MM.1S (cell line): ENCODE data around the gene MESD.

Experiments used
- DNase-seq: peaks from one replicate; pipeline ENCODE4 v3.0.0-alpha.2; 2015
- H2AFZ ChIP-seq: fragments of 300-600 bp; sonication (generic); 2 replicates; pipeline ENCODE4 v1.6.0; 2016; ENCODE audit warnings: antibody characterized with exemption, low read length
- H3F3A ChIP-seq: fragments of 300-600 bp; sonication (generic); 2 replicates; pipeline ENCODE4 v1.6.1; 2016; ENCODE audit warnings: mild to moderate bottlenecking, antibody characterized with exemption, low read length, moderate library complexity, mixed read lengths; ENCODE audit not compliant: insufficient read depth
- H3K27ac ChIP-seq: fragments of 300-600 bp; sonication (generic); 2 replicates; pipeline ENCODE4 v1.5.1; 2016; ENCODE audit warnings: mild to moderate bottlenecking, low read length
- H3K27me3 ChIP-seq: fragments of 300-600 bp; sonication (generic); replicated peaks from 2 replicates; pipeline ENCODE4 v1.6.0; 2016; ENCODE audit warnings: low read length; ENCODE audit not compliant: insufficient read depth
- H3K36me3 ChIP-seq: fragments of 300-600 bp; sonication (generic); replicated peaks from 2 replicates; pipeline ENCODE4 v1.6.1; 2016; ENCODE audit warnings: mild to moderate bottlenecking, low read length, mixed read lengths; ENCODE audit not compliant: insufficient read depth
- H3K4me1 ChIP-seq: fragments of 300-600 bp; sonication (generic); 2 replicates; pipeline ENCODE4 v1.6.1; 2016; ENCODE audit warnings: low read length, mixed read lengths
- H3K4me2 ChIP-seq: fragments of 300-600 bp; sonication (generic); 2 replicates; pipeline ENCODE4 v1.6.0; 2016; ENCODE audit warnings: low read depth, low read length
- H3K4me3 ChIP-seq: fragments of 300-600 bp; sonication (generic); 2 replicates; pipeline ENCODE4 v1.5.1; 2016; ENCODE audit warnings: low read length, mixed read lengths
- H3K79me2 ChIP-seq: fragments of 300-600 bp; sonication (generic); 2 replicates; pipeline ENCODE4 v1.6.1; 2016; ENCODE audit warnings: mixed run types, low read length, mixed read lengths
- H3K9ac ChIP-seq: fragments of 300-600 bp; sonication (generic); 2 replicates; pipeline ENCODE4 v1.6.1; 2016; ENCODE audit warnings: low read length, mixed read lengths
- H3K9me2 ChIP-seq: fragments of 300-600 bp; sonication (generic); replicated peaks from 2 replicates; pipeline ENCODE4 v1.6.1; 2016; ENCODE audit warnings: mild to moderate bottlenecking, low read length, mixed read lengths; ENCODE audit not compliant: insufficient read depth
- H3K9me3 ChIP-seq: fragments of 300-600 bp; sonication (generic); replicated peaks from 2 replicates; pipeline ENCODE4 v1.6.1; 2016; ENCODE audit warnings: mild to moderate bottlenecking, low read length, mixed read lengths; ENCODE audit not compliant: insufficient read depth
- H4K20me1 ChIP-seq: fragments of 300-600 bp; sonication (generic); 2 replicates; pipeline ENCODE4 v1.6.1; 2016; ENCODE audit warnings: mild to moderate bottlenecking, low read length, moderate library complexity, mixed read lengths; ENCODE audit not compliant: insufficient read depth
- CTCF ChIP-seq: fragments of 300-600 bp; sonication (generic); IDR thresholded peaks from 2 replicates; pipeline ENCODE4 v1.5.1; 2016; ENCODE audit warnings: antibody characterized with exemption, low read length, mixed read lengths
- EZH2 ChIP-seq: fragments of 300-600 bp; sonication (generic); optimal IDR thresholded peaks from 2 replicates; pipeline ENCODE3; 2017; ENCODE audit warnings: low read depth, mild to moderate bottlenecking, antibody characterized with exemption, low read length, mixed read lengths
- EZH2phosphoT487 ChIP-seq: fragments of 300-600 bp; sonication (generic); IDR thresholded peaks from 2 replicates; pipeline ENCODE4 v1.6.1; 2018; ENCODE audit warnings: antibody characterized with exemption, low read length

MESD gene

GRCh38 chr15:81002331-81003096 lies 12.9 kb upstream of the MESD start:
- Histone ChIP-seq H2AFZ (no peak overlapping the region), H4K20me1 (no peaks in the 10 kb centered on the region), H3K79me2 (peaks cover 64% of the 10 kb centered on the region), H3K36me3 (no peaks in the 10 kb centered on the region), H3K27ac (no peak overlapping the region), H3K4me3 (peak overlapping the region; percentile 75), H3K9me2 (no peaks in the 10 kb centered on the region), H3F3A (peaks cover 26% of the 10 kb centered on the region), H3K4me2 (peak overlapping the region; percentile 74), H3K9me3 (no peaks in the 10 kb centered on the region), H3K4me1 (peaks cover 14% of the 10 kb centered on the region), H3K9ac (peak overlapping the region; percentile 94; the same call in 1 of the 2 replicates), H3K27me3 (no peaks in the 10 kb centered on the region)
- peak; percentile 24 for DNase-seq
- TF ChIP-seq EZH2 (no peak), EZH2phosphoT487 (no peak), CTCF (no peak)

DNA sequence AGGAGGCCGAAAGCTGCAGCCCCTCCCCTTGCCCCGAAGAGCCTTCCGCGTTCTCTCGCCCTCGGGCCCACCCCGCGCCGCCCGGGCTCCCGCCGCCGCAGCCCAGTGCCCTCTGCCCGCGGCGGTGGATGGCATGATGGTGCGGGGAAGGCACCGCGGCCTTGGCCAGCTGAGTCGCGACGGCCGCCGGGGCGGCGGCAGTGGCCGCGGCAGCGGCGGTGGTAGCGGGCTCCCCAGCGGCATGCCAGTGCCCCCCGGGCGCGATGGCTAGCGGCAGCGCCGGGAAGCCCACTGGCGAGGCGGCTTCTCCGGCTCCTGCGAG lies 12.4 kb upstream of the MESD start:
- H3K9me2 ChIP-seq: no peaks in the 10 kb centered on the region
- no peaks in the 10 kb centered on the region for H3K27me3 ChIP-seq
- no peaks in the 10 kb centered on the region for H3K36me3 ChIP-seq
- 0 out of 2 replicates have a peak overlapping the region, but pooled peaks have one; percentile 7 for H2AFZ ChIP-seq
- H3K79me2 ChIP-seq: peaks cover 58% of the 10 kb centered on the region
- H3K4me1 ChIP-seq: peaks cover 14% of the 10 kb centered on the region
- TF ChIP-seq CTCF (no peak), EZH2 (no peak), EZH2phosphoT487 (no peak)
- no peaks in the 10 kb centered on the region for H4K20me1 ChIP-seq
- no peak for DNase-seq
- H3K4me2 ChIP-seq: peak overlapping the region; percentile 74
- peaks cover 26% of the 10 kb centered on the region for H3F3A ChIP-seq
- no peaks in the 10 kb centered on the region for H3K9me3 ChIP-seq
- peak overlapping the region; percentile 75 for H3K4me3 ChIP-seq
- H3K27ac ChIP-seq: peak overlapping the region; percentile 87; the same call in 1 of the 2 replicates
- peak overlapping the region; percentile 94 for H3K9ac ChIP-seq

GRCh38 chr15:81001152-81002008 lies 11.8 kb upstream of the MESD start:
- Histone ChIP-seq H3K9me2 (no peaks in the 10 kb centered on the region), H3K9me3 (no peaks in the 10 kb centered on the region), H3K27me3 (no peaks in the 10 kb centered on the region), H3K4me3 (peak overlapping the region; percentile 75), H2AFZ (peak overlapping the region; percentile 56; the same call in 1 of the 2 replicates), H3K4me2 (peak overlapping the region; percentile 87; the same call in 1 of the 2 replicates), H3K27ac (peak overlapping the region; percentile 87), H3F3A (peaks cover 26% of the 10 kb centered on the region), H3K36me3 (no peaks in the 10 kb centered on the region), H3K9ac (peak overlapping the region; percentile 94), H3K79me2 (peaks cover 55% of the 10 kb centered on the region), H4K20me1 (no peaks in the 10 kb centered on the region), H3K4me1 (peaks cover 14% of the 10 kb centered on the region)
- peak; percentile 63 for DNase-seq
- TF ChIP-seq EZH2phosphoT487: no peak
- no peak for TF ChIP-seq CTCF
- no peak for TF ChIP-seq EZH2
